Nephron (organoid): ENCODE data around the gene DCDC2B.

ENCODE experiments used
- H3K27ac Mint-ChIP-seq, 3 experiments: 2 replicates each; pipeline ENCODE4 v1.8.0; 2020; ENCODE audit warnings: mixed read lengths in 3 of 3, mild to moderate bottlenecking in 2 of 3, moderate library complexity in 1 of 3
- H3K27me3 Mint-ChIP-seq: 2 replicates; pipeline ENCODE4 v1.8.0; 2021; ENCODE audit warnings: low read depth, mild to moderate bottlenecking, moderate library complexity, mixed read lengths
- H3K36me3 Mint-ChIP-seq: 2 replicates; pipeline ENCODE4 v1.8.0; 2020; ENCODE audit warnings: low read depth, mixed read lengths
- H3K4me1 Mint-ChIP-seq: 2 replicates; pipeline ENCODE4 v1.8.0; 2020; ENCODE audit warnings: mixed read lengths
- H3K4me3 Mint-ChIP-seq, 3 experiments: 2 replicates each; pipeline ENCODE4 v1.8.0; 2020; ENCODE audit warnings: mild to moderate bottlenecking in 3 of 3, mixed read lengths in 3 of 3, moderate library complexity in 2 of 3
- H3K9me3 Mint-ChIP-seq: 2 replicates; pipeline ENCODE4 v1.8.0; 2020; ENCODE audit warnings: mixed read lengths
- CTCF ChIP-seq, 3 experiments: fragments of 200-600 bp; sonication (generic); IDR thresholded peaks; one replicate each; pipeline ENCODE4 v1.5.0; 2021; ENCODE audit warnings: antibody characterized with exemption in 3 of 3; ENCODE audit not compliant: unreplicated experiment in 3 of 3

The DCDC2B gene

GRCh38 chr1:32181563-32181962, 27.3 kb upstream of the DCDC2B start:
- Mint-ChIP-seq H3K9me3 (no peaks in the 10 kb centered on the region), H3K4me1 (peaks cover 38% of the 10 kb centered on the region), H3K4me3 (peak overlapping the region; percentile 94 to 96 (median 95)), H3K36me3 (peaks cover 51% of the 10 kb centered on the region), H3K27ac (peak overlapping the region; percentile 98 to 99 (median 98)), H3K27me3 (no peaks in the 10 kb centered on the region)
- no peak for TF ChIP-seq CTCF (IDR thresholded peaks at IDR 0.05; ENCODE audit: unreplicated experiment in 3 of 3)

GRCh38 chr1:32182060-32182459, 26.8 kb upstream of the DCDC2B start:
- Mint-ChIP-seq H3K4me1 (peaks cover 39% of the 10 kb centered on the region), H3K9me3 (no peaks in the 10 kb centered on the region), H3K36me3 (peaks cover 51% of the 10 kb centered on the region), H3K27me3 (no peaks in the 10 kb centered on the region), H3K27ac (no peak overlapping the region), H3K4me3 (peak overlapping the region; percentile 27 to 72 (median 59))
- TF ChIP-seq CTCF (IDR thresholded peaks at IDR 0.05; ENCODE audit: unreplicated experiment in 3 of 3): no peak

- Mint-ChIP-seq H3K27me3 (no peaks in the 10 kb centered on the region), H3K4me1 (peaks cover 39% of the 10 kb centered on the region), H3K36me3 (peaks cover 72% of the 10 kb centered on the region), H3K27ac (peak overlapping the region in 1 of 3 experiments; percentile 2), H3K9me3 (no peaks in the 10 kb centered on the region), H3K4me3 (peak overlapping the region in 2 of 3 experiments; percentile 24 to 33)
- TF ChIP-seq CTCF (IDR thresholded peaks at IDR 0.05; ENCODE audit: unreplicated experiment in 3 of 3): no peak
Observed at GRCh38 chr1:32184650-32185049, 24.2 kb upstream of the DCDC2B start.

GRCh38 chr1:32186077-32186476, 22.8 kb upstream of the DCDC2B start:
- H3K27me3 Mint-ChIP-seq: no peaks in the 10 kb centered on the region
- H3K4me3 Mint-ChIP-seq: no peak overlapping the region
- H3K9me3 Mint-ChIP-seq: no peaks in the 10 kb centered on the region
- no peak overlapping the region for H3K27ac Mint-ChIP-seq
- TF ChIP-seq CTCF (IDR thresholded peaks at IDR 0.05; ENCODE audit: unreplicated experiment in 3 of 3): no peak
- peaks cover 74% of the 10 kb centered on the region for H3K36me3 Mint-ChIP-seq
- peaks cover 27% of the 10 kb centered on the region for H3K4me1 Mint-ChIP-seq

- Mint-ChIP-seq H3K36me3 (peaks cover 74% of the 10 kb centered on the region), H3K4me3 (no peak overlapping the region), H3K27ac (no peak overlapping the region), H3K9me3 (no peaks in the 10 kb centered on the region), H3K27me3 (no peaks in the 10 kb centered on the region), H3K4me1 (peaks cover 23% of the 10 kb centered on the region)
- no peak for TF ChIP-seq CTCF (IDR thresholded peaks at IDR 0.05; ENCODE audit: unreplicated experiment in 3 of 3)
Observed at GRCh38 chr1:32186491-32186890, 22.4 kb upstream of the DCDC2B start.

GRCh38 chr1:32187850-32188249, 21.0 kb upstream of the DCDC2B start:
- Mint-ChIP-seq H3K27ac (no peak overlapping the region), H3K4me1 (peaks cover 20% of the 10 kb centered on the region), H3K27me3 (no peaks in the 10 kb centered on the region), H3K4me3 (no peak overlapping the region), H3K9me3 (no peaks in the 10 kb centered on the region), H3K36me3 (peaks cover 74% of the 10 kb centered on the region)
- TF ChIP-seq CTCF (IDR thresholded peaks at IDR 0.05; ENCODE audit: unreplicated experiment in 3 of 3): no peak
